IMR-90 (cell line): ENCODE results near the gene LAMTOR4. TPM values are rescaled to one million over a fixed set of nuclear protein-coding genes. Genes with fewer than 3 reads are reported as not detected.

Experiments
- ATAC-seq: fragments of 200-7000 bp; cut with Tn5 transposase; 2 replicates; pipeline ENCODE4 v1.9.1; 2020; ENCODE audit warnings: low read depth, mild to moderate bottlenecking, moderate library complexity
- BruUV-seq: library from RNA; stranded (reverse); fragments of 400-500 nt; replicated peaks from 2 replicates; lab custom pipeline; 2021; lab: Mats Ljungman, UMichigan
- CTCF ChIA-PET: fragments of 300-600 bp; formaldehyde crosslinking; extraction: SDS; loops from one replicate; lab custom pipeline; 2021; ENCODE audit warnings: antibody characterized with exemption; lab: Yijun Ruan, JAX
- POLR2A ChIA-PET: fragments of 300-600 bp; sonication (Branson Sonifier 250); formaldehyde crosslinking; loops from one replicate; lab custom pipeline; 2022; ENCODE audit warnings: antibody characterized with exemption; ENCODE audit not compliant: unreplicated experiment; lab: Charles Lee
- DNase-seq: peaks from one replicate; pipeline ENCODE4 v3.0.0; 2013
- H2AFZ ChIP-seq: replicated peaks from 2 replicates; pipeline ENCODE3; 2013; ENCODE audit warnings: low read length, mild to moderate bottlenecking; ENCODE audit not compliant: poor library complexity
- H2AK5ac ChIP-seq: 2 replicates; pipeline ENCODE4 v1.6.1; 2013; ENCODE audit warnings: low read depth, low read length, inconsistent platforms
- H2AK9ac ChIP-seq: replicated peaks from 2 replicates; pipeline ENCODE3; 2013; ENCODE audit warnings: mild to moderate bottlenecking, low read depth, low read length, moderate library complexity; ENCODE audit not compliant: poor library complexity
- H2BK120ac ChIP-seq: 2 replicates; pipeline ENCODE4 v1.6.1; 2013; ENCODE audit warnings: low read depth, low read length, inconsistent platforms
- H2BK15ac ChIP-seq: 3 replicates; pipeline ENCODE4 v1.6.1; 2013; ENCODE audit warnings: low read depth, low read length, inconsistent platforms
- H2BK20ac ChIP-seq: 2 replicates; pipeline ENCODE4 v1.6.1; 2013; ENCODE audit warnings: low read depth, mild to moderate bottlenecking, inconsistent platforms, low read length, moderate library complexity
- H2BK5ac ChIP-seq: 2 replicates; pipeline ENCODE4 v1.6.1; 2013; ENCODE audit warnings: mild to moderate bottlenecking, low read depth, low read length, inconsistent platforms; ENCODE audit not compliant: poor library complexity, severe bottlenecking
- H3K14ac ChIP-seq: replicated peaks from 2 replicates; pipeline ENCODE4 v1.6.1; 2013; ENCODE audit warnings: low read depth, low read length, inconsistent platforms
- H3K18ac ChIP-seq: 2 replicates; pipeline ENCODE4 v1.6.1; 2013; ENCODE audit warnings: low read depth, low read length, control low read depth
- H3K23ac ChIP-seq: 2 replicates; pipeline ENCODE4 v1.6.1; 2013; ENCODE audit warnings: low read depth, low read length, inconsistent platforms
- H3K27ac ChIP-seq: 2 replicates; pipeline ENCODE4 v1.5.1; 2013; ENCODE audit warnings: mild to moderate bottlenecking, control low read depth, low read length; ENCODE audit not compliant: insufficient read depth
- H3K27me3 ChIP-seq: 2 replicates; pipeline ENCODE4 v1.6.1; 2013; ENCODE audit warnings: low read length; ENCODE audit not compliant: control insufficient read depth, insufficient read depth
- H3K36me3 ChIP-seq: 2 replicates; pipeline ENCODE4 v1.6.1; 2013; ENCODE audit warnings: low read length, mixed read lengths; ENCODE audit not compliant: control insufficient read depth, insufficient read depth
- H3K4ac ChIP-seq: 2 replicates; pipeline ENCODE4 v1.6.1; 2013; ENCODE audit warnings: low read depth, low read length, inconsistent platforms
- H3K4me1 ChIP-seq: 2 replicates; pipeline ENCODE4 v1.6.1; 2013; ENCODE audit warnings: low read length, mixed read lengths; ENCODE audit not compliant: control insufficient read depth, insufficient read depth
- H3K4me2 ChIP-seq: 2 replicates; pipeline ENCODE4 v1.6.1; 2013; ENCODE audit warnings: low read depth, mild to moderate bottlenecking, control low read depth, low read length, moderate library complexity
- H3K4me3 ChIP-seq: 2 replicates; pipeline ENCODE4 v1.5.1; 2013; ENCODE audit warnings: low read depth, mild to moderate bottlenecking, control low read depth, low read length, moderate library complexity; ENCODE audit not compliant: insufficient read depth
- H3K56ac ChIP-seq: 2 replicates; pipeline ENCODE4 v1.6.1; 2013; ENCODE audit warnings: low read length, inconsistent platforms; ENCODE audit not compliant: insufficient read depth; ENCODE audit errors: extremely low read depth
- H3K79me1 ChIP-seq, 2 experiments: 2 replicates each; pipeline ENCODE4 v1.6.1; 2013; ENCODE audit warnings: low read length in 2 of 2, inconsistent platforms in 1 of 2, low read depth in 1 of 2
- H3K9ac ChIP-seq: 2 replicates; pipeline ENCODE4 v1.6.1; 2013; ENCODE audit warnings: low read depth, low read length, control low read depth
- H3K9me1 ChIP-seq: 2 replicates; pipeline ENCODE4 v1.6.1; 2013; ENCODE audit warnings: low read length, inconsistent platforms; ENCODE audit not compliant: insufficient read depth
- H3K9me3 ChIP-seq: 2 replicates; pipeline ENCODE4 v1.6.1; 2013; ENCODE audit warnings: low read length; ENCODE audit not compliant: control insufficient read depth, insufficient read depth
- H4K20me1 ChIP-seq: 2 replicates; pipeline ENCODE4 v1.6.1; 2013; ENCODE audit warnings: low read length, inconsistent platforms; ENCODE audit not compliant: insufficient read depth
- H4K5ac ChIP-seq: 2 replicates; pipeline ENCODE4 v1.6.1; 2013; ENCODE audit warnings: mild to moderate bottlenecking, low read depth, low read length, control low read depth
- H4K8ac ChIP-seq, 2 experiments: 2 replicates each; pipeline ENCODE4 v1.6.1; 2013; ENCODE audit warnings: low read depth in 2 of 2, low read length in 2 of 2, control low read depth in 1 of 2, inconsistent platforms in 1 of 2
- H4K91ac ChIP-seq: 2 replicates; pipeline ENCODE4 v1.6.1; 2013; ENCODE audit warnings: low read depth, low read length, inconsistent platforms; ENCODE audit not compliant: insufficient read depth
- BHLHE40 ChIP-seq: fragments of 150-350 bp; IDR thresholded peaks from 2 replicates; pipeline ENCODE4 v1.6.1; 2016; ENCODE audit warnings: mild to moderate bottlenecking, low read depth, low read length
- CEBPB ChIP-seq: IDR thresholded peaks from 2 replicates; pipeline ENCODE4 v1.6.1; 2012; ENCODE audit warnings: low read depth, low read length, improper control_type of control experiment
- CHD1 ChIP-seq: IDR thresholded peaks from 2 replicates; pipeline ENCODE4 v1.6.1; 2012; ENCODE audit warnings: low read depth, low read length, improper control_type of control experiment
- FOS ChIP-seq: fragments of 150-350 bp; IDR thresholded peaks from 2 replicates; pipeline ENCODE4 v1.6.1; 2016; ENCODE audit warnings: low read depth, low read length
- MAFK ChIP-seq: IDR thresholded peaks from 2 replicates; pipeline ENCODE4 v1.6.1; 2012; ENCODE audit warnings: low read depth, low read length, improper control_type of control experiment
- MAZ ChIP-seq: IDR thresholded peaks from 2 replicates; pipeline ENCODE4 v1.6.1; 2012; ENCODE audit warnings: low read depth, mild to moderate bottlenecking, low read length, improper control_type of control experiment, moderate library complexity, borderline replicate concordance
- MXI1 ChIP-seq: IDR thresholded peaks from 2 replicates; pipeline ENCODE4 v1.6.1; 2012; ENCODE audit warnings: low read depth, mild to moderate bottlenecking, low read length, moderate library complexity, borderline replicate concordance
- NFE2L2 ChIP-seq: fragments of 150-350 bp; IDR thresholded peaks from 2 replicates; pipeline ENCODE4 v1.6.1; 2016; ENCODE audit warnings: low read depth, mild to moderate bottlenecking, low read length
- POLR2A ChIP-seq: IDR thresholded peaks from 2 replicates; pipeline ENCODE4 v1.6.1; 2012; ENCODE audit warnings: mild to moderate bottlenecking, low read depth, low read length
- RAD21 ChIP-seq: IDR thresholded peaks from 2 replicates; pipeline ENCODE4 v1.6.1; 2012; ENCODE audit warnings: low read length, improper control_type of control experiment
- RCOR1 ChIP-seq: IDR thresholded peaks from 2 replicates; pipeline ENCODE4 v1.6.1; 2012; ENCODE audit warnings: mild to moderate bottlenecking, low read length, improper control_type of control experiment; ENCODE audit not compliant: insufficient replicate concordance
- RFX5 ChIP-seq: IDR thresholded peaks from 2 replicates; pipeline ENCODE4 v1.8.0; 2012; ENCODE audit warnings: low read depth, mild to moderate bottlenecking, low read length, moderate library complexity
- SMC3 ChIP-seq: fragments of 150-350 bp; IDR thresholded peaks from 2 replicates; pipeline ENCODE4 v1.6.1; 2016; ENCODE audit warnings: low read depth, mild to moderate bottlenecking, antibody characterized with exemption, low read length, moderate library complexity
- WGBS, 2 experiments: methylation state at CpG; one replicate each; pipeline versions ENCODE4 v1.1.5 to v1.1.7; 2013; ENCODE audit warnings: missing lambda C conversion rate in 2 of 2; ENCODE audit not compliant: insufficient read length in 1 of 2; ENCODE audit errors: extremely low coverage in 2 of 2; 5-methylcytosine and 5-hydroxymethylcytosine counted together
- dilution Hi-C: fragments of 300-500 bp; cut with HindIII; formaldehyde crosslinking; loops from one replicate; pipeline ENCODE4 v1.14.3; 2018; ENCODE audit warnings: low sequenced_read_pairs; ENCODE audit not compliant: unreplicated experiment
- in situ Hi-C: fragments of 300-500 bp; cut with MboI; formaldehyde crosslinking; loops from 3 replicates; pipeline ENCODE4 v1.14.3; 2019; ENCODE audit warnings: low sequenced_read_pairs, inconsistent platforms, mixed read lengths
- intact Hi-C: fragments of 100-400 bp; cut with micrococcal nuclease; formaldehyde crosslinking; loops from 2 replicates; pipeline ENCODE4 v1.10.0; 2022
- polyA plus RNA-seq, 3 experiments: library from polyadenylated mRNA; depleted of rRNA; stranded (reverse); fragments of >200 nt; gene quantifications; 2 replicates each; pipeline ENCODE4 v1.2.3, GENCODE V29; 2012; ENCODE audit warnings: low replicate concordance in 1 of 3
- total RNA-seq: library from RNA; depleted of rRNA; stranded (reverse); fragments of >200 nt; gene quantifications from 2 replicates; pipeline ENCODE4 v1.2.3, GENCODE V29; 2012
- TF ChIP-seq, protein P1 (sequence below): fragments of 150-350 bp; IDR thresholded peaks from 2 replicates; pipeline ENCODE4 v1.6.1; 2017; ENCODE audit warnings: mild to moderate bottlenecking, antibody characterized with exemption, low read length, low read depth
- TF ChIP-seq, protein P2 (sequence below): conservative IDR thresholded peaks from 2 replicates; pipeline ENCODE4 v1.5.1; 2012; ENCODE audit warnings: mild to moderate bottlenecking, low read depth, low read length, improper control_type of control experiment
- TF ChIP-seq, protein P3 (sequence below): fragments of 150-350 bp; IDR thresholded peaks from 2 replicates; pipeline ENCODE4 v1.6.1; 2016; ENCODE audit warnings: low read depth, mild to moderate bottlenecking, low read length, moderate library complexity, borderline replicate concordance

Gene LAMTOR4
- total and polyA plus RNA-seq, 2 of the 4 experiments (the other 2 are of a cell fraction): 134 to 268 TPM

DNA sequence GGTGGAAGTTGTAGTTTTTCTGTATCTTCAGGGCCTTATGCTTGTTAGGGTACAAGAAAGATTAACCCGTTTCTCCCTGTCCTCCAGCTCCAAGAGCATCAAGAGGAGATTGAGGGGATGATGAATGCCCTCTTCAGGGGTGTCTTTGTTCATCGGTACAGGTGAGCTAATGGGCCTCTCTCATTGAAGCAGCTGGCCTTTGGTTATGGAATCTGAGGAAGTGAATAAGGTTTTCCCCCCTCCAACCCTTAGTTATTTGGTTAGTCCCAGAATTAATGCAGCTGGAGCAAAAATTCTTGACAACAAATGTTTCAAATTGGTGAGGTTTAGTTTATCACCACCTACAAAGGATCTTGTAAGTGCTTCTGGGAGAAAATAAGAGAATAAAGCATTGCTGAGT is 46.5 kb downstream of the LAMTOR4 start:
- ChIA-PET POLR2A (interaction anchor here (0.5 kb wide), 1 partner anchor 760 kb away, joined by 3 read pairs; no protein-coding TSS in a partner anchor), CTCF (no interaction called here)
- H3K9me3 ChIP-seq: no peaks in the 10 kb centered on the region
- dilution Hi-C loops (no loop called here), in situ Hi-C loops (no loop called here), intact Hi-C loops (no loop called here)
- no peak for TF ChIP-seq CEBPB
- TF ChIP-seq POLR2A: no peak
- TF ChIP-seq MAZ: no peak
- TF ChIP-seq SMC3: no peak
- no peak for TF ChIP-seq FOS
- TF ChIP-seq RAD21: no peak
- TF ChIP-seq, protein P1, sequence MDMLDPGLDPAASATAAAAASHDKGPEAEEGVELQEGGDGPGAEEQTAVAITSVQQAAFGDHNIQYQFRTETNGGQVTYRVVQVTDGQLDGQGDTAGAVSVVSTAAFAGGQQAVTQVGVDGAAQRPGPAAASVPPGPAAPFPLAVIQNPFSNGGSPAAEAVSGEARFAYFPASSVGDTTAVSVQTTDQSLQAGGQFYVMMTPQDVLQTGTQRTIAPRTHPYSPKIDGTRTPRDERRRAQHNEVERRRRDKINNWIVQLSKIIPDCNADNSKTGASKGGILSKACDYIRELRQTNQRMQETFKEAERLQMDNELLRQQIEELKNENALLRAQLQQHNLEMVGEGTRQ: no peak
- no peak for TF ChIP-seq CHD1
- TF ChIP-seq MXI1: no peak
- TF ChIP-seq, protein P2, sequence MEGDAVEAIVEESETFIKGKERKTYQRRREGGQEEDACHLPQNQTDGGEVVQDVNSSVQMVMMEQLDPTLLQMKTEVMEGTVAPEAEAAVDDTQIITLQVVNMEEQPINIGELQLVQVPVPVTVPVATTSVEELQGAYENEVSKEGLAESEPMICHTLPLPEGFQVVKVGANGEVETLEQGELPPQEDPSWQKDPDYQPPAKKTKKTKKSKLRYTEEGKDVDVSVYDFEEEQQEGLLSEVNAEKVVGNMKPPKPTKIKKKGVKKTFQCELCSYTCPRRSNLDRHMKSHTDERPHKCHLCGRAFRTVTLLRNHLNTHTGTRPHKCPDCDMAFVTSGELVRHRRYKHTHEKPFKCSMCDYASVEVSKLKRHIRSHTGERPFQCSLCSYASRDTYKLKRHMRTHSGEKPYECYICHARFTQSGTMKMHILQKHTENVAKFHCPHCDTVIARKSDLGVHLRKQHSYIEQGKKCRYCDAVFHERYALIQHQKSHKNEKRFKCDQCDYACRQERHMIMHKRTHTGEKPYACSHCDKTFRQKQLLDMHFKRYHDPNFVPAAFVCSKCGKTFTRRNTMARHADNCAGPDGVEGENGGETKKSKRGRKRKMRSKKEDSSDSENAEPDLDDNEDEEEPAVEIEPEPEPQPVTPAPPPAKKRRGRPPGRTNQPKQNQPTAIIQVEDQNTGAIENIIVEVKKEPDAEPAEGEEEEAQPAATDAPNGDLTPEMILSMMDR: no peak
- no peak for TF ChIP-seq BHLHE40
- no peak for TF ChIP-seq RFX5
- TF ChIP-seq NFE2L2: no peak
- no peak for TF ChIP-seq RCOR1
- no peak for TF ChIP-seq MAFK
- TF ChIP-seq, protein P3, sequence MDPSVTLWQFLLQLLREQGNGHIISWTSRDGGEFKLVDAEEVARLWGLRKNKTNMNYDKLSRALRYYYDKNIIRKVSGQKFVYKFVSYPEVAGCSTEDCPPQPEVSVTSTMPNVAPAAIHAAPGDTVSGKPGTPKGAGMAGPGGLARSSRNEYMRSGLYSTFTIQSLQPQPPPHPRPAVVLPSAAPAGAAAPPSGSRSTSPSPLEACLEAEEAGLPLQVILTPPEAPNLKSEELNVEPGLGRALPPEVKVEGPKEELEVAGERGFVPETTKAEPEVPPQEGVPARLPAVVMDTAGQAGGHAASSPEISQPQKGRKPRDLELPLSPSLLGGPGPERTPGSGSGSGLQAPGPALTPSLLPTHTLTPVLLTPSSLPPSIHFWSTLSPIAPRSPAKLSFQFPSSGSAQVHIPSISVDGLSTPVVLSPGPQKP: no peak
- H3K4ac ChIP-seq: no peak overlapping the region
- no peak overlapping the region for H3K56ac ChIP-seq
- H3K23ac ChIP-seq: no peak overlapping the region
- ATAC-seq (no peak), DNase-seq (no peak)
- no CpG with 5 or more reads among the region's 2 CpGs for WGBS, 2 experiments
- H2BK15ac ChIP-seq: no peak overlapping the region
- H2BK5ac ChIP-seq: no peak overlapping the region
- no TSS peak for BruUV-seq
- no peak overlapping the region for H3K4me3 ChIP-seq
- no peaks in the 10 kb centered on the region for H3K9me1 ChIP-seq
- H3K18ac ChIP-seq: no peak overlapping the region
- no peaks in the 10 kb centered on the region for H4K20me1 ChIP-seq
- no peak overlapping the region for H2AK5ac ChIP-seq
- H3K4me2 ChIP-seq: no peak overlapping the region
- no peak overlapping the region for H2BK120ac ChIP-seq
- H3K27me3 ChIP-seq: peaks cover 9% of the 10 kb centered on the region; the same call in 1 of the 2 replicates
- H3K27ac ChIP-seq: no peak overlapping the region
- no peak overlapping the region for H4K8ac ChIP-seq
- no peak overlapping the region for H3K9ac ChIP-seq
- H3K79me1 ChIP-seq: no peaks in the 10 kb centered on the region
- no peak overlapping the region for H2BK20ac ChIP-seq
- no peak overlapping the region for H2AK9ac ChIP-seq
- H3K4me1 ChIP-seq: peaks cover 3% of the 10 kb centered on the region
- no peak overlapping the region for H2AFZ ChIP-seq
- no peak overlapping the region for H4K5ac ChIP-seq
- H3K14ac ChIP-seq: no peak overlapping the region
- no peaks in the 10 kb centered on the region for H3K36me3 ChIP-seq
- no peak overlapping the region for H4K91ac ChIP-seq
